Stimulated activated CD4-positive, alpha-beta T cell treated with anti-CD3 and anti-CD28 coated beads, Interleukin-2, amount 100 ng/mL, for 24 hours (primary cell): ENCODE data around the gene THEM4.

ENCODE experiments used
- DNase-seq, 2 donors: peaks; one replicate each; pipeline ENCODE4 v3.0.0-alpha.2; 2020

Gene THEM4

GRCh38 chr1:151909167-151910149 lies at the start of gene THEM4:
Gene THEM4 (minus strand): TSS chr1:151909511. CDS start chr1:151909458, 53 bp downstream.
- DNase-seq: peak; percentile 98

- DNase-seq: no peak
These were observed 49.6 kb upstream of the THEM4 start for GRCh38 chr1:151958959-151959358.

GRCh38 chr1:151956957-151957497 lies 47.7 kb upstream of the THEM4 start:
- no peak for DNase-seq

GRCh38 chr1:151953409-151954094 lies 44.2 kb upstream of the THEM4 start:
- DNase-seq: no peak

- DNase-seq: no peak
These were observed 43.5 kb upstream of the THEM4 start for GRCh38 chr1:151952811-151953210.

GRCh38 chr1:151949371-151950193 lies 40.3 kb upstream of the THEM4 start:
- no peak for DNase-seq

GRCh38 chr1:151948506-151948905 lies 39.2 kb upstream of the THEM4 start:
- DNase-seq: no peak

GRCh38 chr1:151947140-151947539 lies 37.8 kb upstream of the THEM4 start:
- no peak for DNase-seq

- DNase-seq: peak; percentile 57 to 77
These were observed 36.7 kb upstream of the THEM4 start for GRCh38 chr1:151945725-151946722.

- no peak for DNase-seq
These were observed 35.7 kb upstream of the THEM4 start for GRCh38 chr1:151944857-151945575.

GRCh38 chr1:151944126-151944856 lies 35.0 kb upstream of the THEM4 start:
- DNase-seq: no peak

- no peak for DNase-seq
These were observed 34.3 kb upstream of the THEM4 start for GRCh38 chr1:151943591-151943990.

- DNase-seq: no peak
These were observed 33.6 kb upstream of the THEM4 start for GRCh38 chr1:151942882-151943281.

- DNase-seq: no peak
These were observed 31.2 kb upstream of the THEM4 start for GRCh38 chr1:151940541-151940940.

- no peak for DNase-seq
These were observed 30.5 kb upstream of the THEM4 start for GRCh38 chr1:151939779-151940178.

- DNase-seq: no peak
These were observed 29.8 kb upstream of the THEM4 start for GRCh38 chr1:151939141-151939540.

- no peak for DNase-seq
These were observed 27.3 kb upstream of the THEM4 start for GRCh38 chr1:151936653-151937052.

GRCh38 chr1:151935894-151936602 lies 26.7 kb upstream of the THEM4 start:
- DNase-seq: no peak

- DNase-seq: no peak
These were observed 25.8 kb upstream of the THEM4 start for GRCh38 chr1:151935154-151935553.
